ENCODE results near the gene PBX4.

GRCh38 chr19:19540715-19541515 lies 77.6 kb downstream of the PBX4 start:
- TF ChIP-seq EZH2 (IDR thresholded peaks at IDR 0.05; ENCODE audit: insufficient read depth, poor library complexity, severe bottlenecking) (no peak), EZH2phosphoT487 (IDR thresholded peaks at IDR 0.05; ENCODE audit: insufficient read depth, low read depth) (no peak)
